H1 (cell line): ENCODE measurements around the gene TSR3. TPM values are rescaled to one million over a fixed set of nuclear protein-coding genes. Genes with fewer than 3 reads are reported as not detected.

ENCODE experiments used
- ASH2L ChIP-seq: fragments of 200-600, 300-600 bp; sonication (generic); IDR thresholded peaks from one replicate; pipeline ENCODE4 v1.7.1; 2017; ENCODE audit warnings: low read length
- CREB1 ChIP-seq: IDR thresholded peaks from 2 replicates; pipeline ENCODE4 v1.6.1; 2012; ENCODE audit warnings: inconsistent platforms
- polyA plus RNA-seq, 7 experiments: library from polyadenylated mRNA; depleted of rRNA in 3 of 7; stranded (reverse) in 5 of 7; unstranded in 2 of 7; fragments of >200 nt in 5 of 7; fragments of 200-250 nt in 2 of 7; gene quantifications; 1 replicate in 5 of 7; 2 replicates in 1 of 7; 4 replicates in 1 of 7; pipeline versions ENCODE4 v1.2.1 to v1.2.3, GENCODE V29; 2011 to 2013; ENCODE audit warnings: missing spikeins in 2 of 7, mixed read lengths in 2 of 7
- total RNA-seq: library from RNA; stranded (reverse); fragmentation: NEBNext Ultra II Directional; extraction: Animal tissue kit (Norgen Biotek cat#: 25700); gene quantifications from 2 replicates; pipeline ENCODE4 v1.2.1, GENCODE V29; 2021
- TF ChIP-seq, protein P1 (sequence below): fragments of 300-600 bp; sonication (generic); IDR thresholded peaks from 2 replicates; pipeline ENCODE4 v1.7.1; 2012; ENCODE audit warnings: low read length, moderate library complexity, mild to moderate bottlenecking, inconsistent platforms; ENCODE audit not compliant: insufficient replicate concordance
- TF ChIP-seq, protein P2 (sequence below): IDR thresholded peaks from 2 replicates; pipeline ENCODE4 v1.6.1; 2011; ENCODE audit warnings: low read length, improper control_type of control experiment

The TSR3 gene
- total and polyA plus RNA-seq, 2 of the 8 experiments (the other 6 are each of a cell fraction or from before 2014, with no cell fraction given) = 43.1 to 52.3 TPM

DNA sequence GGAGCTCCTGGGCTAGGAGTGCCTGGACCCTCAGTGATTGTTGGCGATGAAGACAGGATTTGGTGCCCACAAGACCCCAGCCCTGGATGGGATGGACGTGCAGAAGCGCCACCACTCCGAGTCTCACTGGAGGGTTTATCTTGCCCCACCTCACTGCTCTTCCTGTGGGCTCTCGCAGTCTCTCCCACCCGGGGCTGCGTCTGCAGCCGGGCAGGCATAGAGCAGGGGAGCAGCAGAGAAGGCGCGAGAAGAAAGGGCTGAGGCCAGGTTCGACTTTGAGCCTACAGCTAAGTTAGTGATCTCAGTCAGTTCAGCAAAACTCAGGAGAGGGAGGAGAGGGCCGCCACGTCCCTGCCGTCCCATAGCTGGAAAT lies 35.7 kb downstream of the TSR3 start (continued):
- TF ChIP-seq, protein P1, sequence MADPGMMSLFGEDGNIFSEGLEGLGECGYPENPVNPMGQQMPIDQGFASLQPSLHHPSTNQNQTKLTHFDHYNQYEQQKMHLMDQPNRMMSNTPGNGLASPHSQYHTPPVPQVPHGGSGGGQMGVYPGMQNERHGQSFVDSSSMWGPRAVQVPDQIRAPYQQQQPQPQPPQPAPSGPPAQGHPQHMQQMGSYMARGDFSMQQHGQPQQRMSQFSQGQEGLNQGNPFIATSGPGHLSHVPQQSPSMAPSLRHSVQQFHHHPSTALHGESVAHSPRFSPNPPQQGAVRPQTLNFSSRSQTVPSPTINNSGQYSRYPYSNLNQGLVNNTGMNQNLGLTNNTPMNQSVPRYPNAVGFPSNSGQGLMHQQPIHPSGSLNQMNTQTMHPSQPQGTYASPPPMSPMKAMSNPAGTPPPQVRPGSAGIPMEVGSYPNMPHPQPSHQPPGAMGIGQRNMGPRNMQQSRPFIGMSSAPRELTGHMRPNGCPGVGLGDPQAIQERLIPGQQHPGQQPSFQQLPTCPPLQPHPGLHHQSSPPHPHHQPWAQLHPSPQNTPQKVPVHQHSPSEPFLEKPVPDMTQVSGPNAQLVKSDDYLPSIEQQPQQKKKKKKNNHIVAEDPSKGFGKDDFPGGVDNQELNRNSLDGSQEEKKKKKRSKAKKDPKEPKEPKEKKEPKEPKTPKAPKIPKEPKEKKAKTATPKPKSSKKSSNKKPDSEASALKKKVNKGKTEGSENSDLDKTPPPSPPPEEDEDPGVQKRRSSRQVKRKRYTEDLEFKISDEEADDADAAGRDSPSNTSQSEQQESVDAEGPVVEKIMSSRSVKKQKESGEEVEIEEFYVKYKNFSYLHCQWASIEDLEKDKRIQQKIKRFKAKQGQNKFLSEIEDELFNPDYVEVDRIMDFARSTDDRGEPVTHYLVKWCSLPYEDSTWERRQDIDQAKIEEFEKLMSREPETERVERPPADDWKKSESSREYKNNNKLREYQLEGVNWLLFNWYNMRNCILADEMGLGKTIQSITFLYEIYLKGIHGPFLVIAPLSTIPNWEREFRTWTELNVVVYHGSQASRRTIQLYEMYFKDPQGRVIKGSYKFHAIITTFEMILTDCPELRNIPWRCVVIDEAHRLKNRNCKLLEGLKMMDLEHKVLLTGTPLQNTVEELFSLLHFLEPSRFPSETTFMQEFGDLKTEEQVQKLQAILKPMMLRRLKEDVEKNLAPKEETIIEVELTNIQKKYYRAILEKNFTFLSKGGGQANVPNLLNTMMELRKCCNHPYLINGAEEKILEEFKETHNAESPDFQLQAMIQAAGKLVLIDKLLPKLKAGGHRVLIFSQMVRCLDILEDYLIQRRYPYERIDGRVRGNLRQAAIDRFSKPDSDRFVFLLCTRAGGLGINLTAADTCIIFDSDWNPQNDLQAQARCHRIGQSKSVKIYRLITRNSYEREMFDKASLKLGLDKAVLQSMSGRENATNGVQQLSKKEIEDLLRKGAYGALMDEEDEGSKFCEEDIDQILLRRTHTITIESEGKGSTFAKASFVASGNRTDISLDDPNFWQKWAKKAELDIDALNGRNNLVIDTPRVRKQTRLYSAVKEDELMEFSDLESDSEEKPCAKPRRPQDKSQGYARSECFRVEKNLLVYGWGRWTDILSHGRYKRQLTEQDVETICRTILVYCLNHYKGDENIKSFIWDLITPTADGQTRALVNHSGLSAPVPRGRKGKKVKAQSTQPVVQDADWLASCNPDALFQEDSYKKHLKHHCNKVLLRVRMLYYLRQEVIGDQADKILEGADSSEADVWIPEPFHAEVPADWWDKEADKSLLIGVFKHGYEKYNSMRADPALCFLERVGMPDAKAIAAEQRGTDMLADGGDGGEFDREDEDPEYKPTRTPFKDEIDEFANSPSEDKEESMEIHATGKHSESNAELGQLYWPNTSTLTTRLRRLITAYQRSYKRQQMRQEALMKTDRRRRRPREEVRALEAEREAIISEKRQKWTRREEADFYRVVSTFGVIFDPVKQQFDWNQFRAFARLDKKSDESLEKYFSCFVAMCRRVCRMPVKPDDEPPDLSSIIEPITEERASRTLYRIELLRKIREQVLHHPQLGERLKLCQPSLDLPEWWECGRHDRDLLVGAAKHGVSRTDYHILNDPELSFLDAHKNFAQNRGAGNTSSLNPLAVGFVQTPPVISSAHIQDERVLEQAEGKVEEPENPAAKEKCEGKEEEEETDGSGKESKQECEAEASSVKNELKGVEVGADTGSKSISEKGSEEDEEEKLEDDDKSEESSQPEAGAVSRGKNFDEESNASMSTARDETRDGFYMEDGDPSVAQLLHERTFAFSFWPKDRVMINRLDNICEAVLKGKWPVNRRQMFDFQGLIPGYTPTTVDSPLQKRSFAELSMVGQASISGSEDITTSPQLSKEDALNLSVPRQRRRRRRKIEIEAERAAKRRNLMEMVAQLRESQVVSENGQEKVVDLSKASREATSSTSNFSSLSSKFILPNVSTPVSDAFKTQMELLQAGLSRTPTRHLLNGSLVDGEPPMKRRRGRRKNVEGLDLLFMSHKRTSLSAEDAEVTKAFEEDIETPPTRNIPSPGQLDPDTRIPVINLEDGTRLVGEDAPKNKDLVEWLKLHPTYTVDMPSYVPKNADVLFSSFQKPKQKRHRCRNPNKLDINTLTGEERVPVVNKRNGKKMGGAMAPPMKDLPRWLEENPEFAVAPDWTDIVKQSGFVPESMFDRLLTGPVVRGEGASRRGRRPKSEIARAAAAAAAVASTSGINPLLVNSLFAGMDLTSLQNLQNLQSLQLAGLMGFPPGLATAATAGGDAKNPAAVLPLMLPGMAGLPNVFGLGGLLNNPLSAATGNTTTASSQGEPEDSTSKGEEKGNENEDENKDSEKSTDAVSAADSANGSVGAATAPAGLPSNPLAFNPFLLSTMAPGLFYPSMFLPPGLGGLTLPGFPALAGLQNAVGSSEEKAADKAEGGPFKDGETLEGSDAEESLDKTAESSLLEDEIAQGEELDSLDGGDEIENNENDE = no peak
- TF ChIP-seq CREB1 = no peak
- no peak for TF ChIP-seq ASH2L
- TF ChIP-seq, protein P2, sequence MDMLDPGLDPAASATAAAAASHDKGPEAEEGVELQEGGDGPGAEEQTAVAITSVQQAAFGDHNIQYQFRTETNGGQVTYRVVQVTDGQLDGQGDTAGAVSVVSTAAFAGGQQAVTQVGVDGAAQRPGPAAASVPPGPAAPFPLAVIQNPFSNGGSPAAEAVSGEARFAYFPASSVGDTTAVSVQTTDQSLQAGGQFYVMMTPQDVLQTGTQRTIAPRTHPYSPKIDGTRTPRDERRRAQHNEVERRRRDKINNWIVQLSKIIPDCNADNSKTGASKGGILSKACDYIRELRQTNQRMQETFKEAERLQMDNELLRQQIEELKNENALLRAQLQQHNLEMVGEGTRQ = no peak
- TF ChIP-seq, all 59 proteins: peak for 0
